Activated CD4-positive, alpha-beta memory T cell treated with anti-CD3 and anti-CD28 coated beads, Interleukin-2, amount 10 ng/mL, durations not matched to agents 7 days and 5 days (primary cell): Measurements from ENCODE around the gene PRSS57. TPM values are rescaled to one million over a fixed set of nuclear protein-coding genes. Genes with fewer than 3 reads are reported as not detected.

Experiments used
- CTCF ChIA-PET: fragments of 350-600 bp; sonication (Branson Sonifier 250); formaldehyde crosslinking; loops from one replicate; lab custom pipeline; 2021; ENCODE audit warnings: antibody characterized with exemption, inconsistent platforms; lab: Charles Lee
- POLR2A ChIA-PET: fragments of 350-600 bp; sonication (Branson Sonifier 250); formaldehyde crosslinking; loops from one replicate; lab custom pipeline; 2021; ENCODE audit warnings: antibody characterized with exemption; lab: Charles Lee
- DNase-seq: peaks from one replicate; pipeline ENCODE4 v3.0.0-alpha.2; 2020
- H3K27ac Mint-ChIP-seq: one replicate; pipeline ENCODE4 v1.8.0; 2021; ENCODE audit warnings: mild to moderate bottlenecking, mixed read lengths
- H3K27me3 Mint-ChIP-seq: one replicate; pipeline ENCODE4 v1.8.0; 2021; ENCODE audit warnings: mixed read lengths
- H3K36me3 Mint-ChIP-seq: one replicate; pipeline ENCODE4 v1.8.0; 2021; ENCODE audit warnings: low read depth, mixed read lengths
- H3K4me1 Mint-ChIP-seq: one replicate; pipeline ENCODE4 v1.8.0; 2021; ENCODE audit warnings: mixed read lengths
- H3K4me3 Mint-ChIP-seq: one replicate; pipeline ENCODE4 v1.8.0; 2021; ENCODE audit warnings: mild to moderate bottlenecking, mixed read lengths
- H3K9me3 Mint-ChIP-seq: one replicate; pipeline ENCODE4 v1.8.0; 2021; ENCODE audit warnings: mixed read lengths
- total RNA-seq, 2 experiments: library from RNA; stranded (reverse); gene quantifications; one replicate each; pipeline ENCODE4 v1.2.3, GENCODE V29; 2021

The PRSS57 gene
- total RNA-seq, 2 experiments from 2014 or later: not detected

DNA sequence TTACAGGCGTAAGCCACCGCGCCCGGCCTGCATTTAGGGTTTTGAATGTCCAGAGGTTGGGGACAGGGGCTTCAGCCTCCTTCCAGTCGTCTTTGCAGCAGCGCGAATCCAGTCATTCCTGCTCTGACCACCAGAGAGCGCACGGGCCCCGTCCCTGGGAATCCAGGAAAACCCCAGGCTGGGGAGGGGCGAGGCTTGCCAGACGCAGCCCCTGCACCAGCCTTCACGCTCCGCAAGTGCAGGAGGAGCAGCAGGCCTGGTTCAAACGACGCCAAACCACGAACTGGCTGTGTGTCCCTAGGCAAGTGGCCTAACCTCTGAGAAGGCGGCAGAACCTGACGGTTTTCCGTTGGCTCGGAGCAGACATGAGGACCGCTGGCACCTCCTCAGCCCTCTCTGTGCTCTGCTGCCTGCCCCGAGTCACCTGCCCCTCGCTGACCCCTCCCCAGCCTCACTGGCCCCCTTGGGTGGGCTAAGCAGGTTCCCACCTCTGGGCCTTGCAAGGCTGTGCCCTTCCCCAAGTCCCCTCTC is 30.3 kb downstream of the PRSS57 start:
- H3K9me3 Mint-ChIP-seq: no peaks in the 10 kb centered on the region
- H3K27ac Mint-ChIP-seq: peak overlapping the region; percentile 58
- peak; percentile 79 for DNase-seq
- H3K36me3 Mint-ChIP-seq: peaks cover 15% of the 10 kb centered on the region
- CTCF ChIA-PET: interaction anchor here (0.7 to 1.0 kb wide), 2 partner anchors 10 to 69 kb away, joined by 3 to 7 read pairs; no protein-coding TSS in a partner anchor
- POLR2A ChIA-PET: no interaction called here
- peaks cover 8% of the 10 kb centered on the region for H3K27me3 Mint-ChIP-seq
- H3K4me3 Mint-ChIP-seq: peak overlapping the region; percentile 32
- H3K4me1 Mint-ChIP-seq: peaks cover 31% of the 10 kb centered on the region

DNA sequence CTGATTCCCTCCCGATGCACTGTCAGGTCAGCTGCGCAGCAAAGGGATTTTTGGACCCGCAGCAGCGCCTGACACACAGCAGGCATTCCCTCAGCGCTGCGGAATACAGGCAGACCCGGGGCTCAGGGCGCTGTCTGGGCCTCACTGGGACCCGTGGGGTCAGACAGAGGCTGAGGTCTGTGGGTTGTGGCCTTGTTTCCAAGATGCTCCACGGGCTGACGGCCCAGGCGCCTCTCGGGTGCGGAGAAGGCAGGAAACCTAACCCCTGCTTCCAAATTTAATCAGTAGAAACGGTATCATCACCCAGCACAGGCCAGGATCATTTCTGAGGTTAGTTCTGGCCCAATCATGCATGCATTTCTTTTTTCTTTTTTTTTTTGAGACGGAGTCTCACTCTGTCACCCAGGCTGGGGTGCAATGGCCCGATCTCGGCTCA is 31.6 kb downstream of the PRSS57 start:
- Mint-ChIP-seq H3K27me3 (peaks cover 4% of the 10 kb centered on the region), H3K27ac (peak overlapping the region; percentile 78), H3K4me3 (peak overlapping the region; percentile 65), H3K9me3 (no peaks in the 10 kb centered on the region), H3K36me3 (peaks cover 18% of the 10 kb centered on the region), H3K4me1 (peaks cover 41% of the 10 kb centered on the region)
- ChIA-PET POLR2A (interaction anchor here (0.6 to 1.5 kb wide), 14 partner anchors 12 to 230 kb away, joined by 3 to 11 read pairs (median 4); partner anchors contain the start of genes BSG, FSTL3, POLRMT and PTBP1), CTCF (interaction anchor here (1.0 to 1.4 kb wide), 3 partner anchors 17 to 71 kb away, joined by 3 to 8 read pairs (median 6); no protein-coding TSS in a partner anchor)
- no peak for DNase-seq

DNA sequence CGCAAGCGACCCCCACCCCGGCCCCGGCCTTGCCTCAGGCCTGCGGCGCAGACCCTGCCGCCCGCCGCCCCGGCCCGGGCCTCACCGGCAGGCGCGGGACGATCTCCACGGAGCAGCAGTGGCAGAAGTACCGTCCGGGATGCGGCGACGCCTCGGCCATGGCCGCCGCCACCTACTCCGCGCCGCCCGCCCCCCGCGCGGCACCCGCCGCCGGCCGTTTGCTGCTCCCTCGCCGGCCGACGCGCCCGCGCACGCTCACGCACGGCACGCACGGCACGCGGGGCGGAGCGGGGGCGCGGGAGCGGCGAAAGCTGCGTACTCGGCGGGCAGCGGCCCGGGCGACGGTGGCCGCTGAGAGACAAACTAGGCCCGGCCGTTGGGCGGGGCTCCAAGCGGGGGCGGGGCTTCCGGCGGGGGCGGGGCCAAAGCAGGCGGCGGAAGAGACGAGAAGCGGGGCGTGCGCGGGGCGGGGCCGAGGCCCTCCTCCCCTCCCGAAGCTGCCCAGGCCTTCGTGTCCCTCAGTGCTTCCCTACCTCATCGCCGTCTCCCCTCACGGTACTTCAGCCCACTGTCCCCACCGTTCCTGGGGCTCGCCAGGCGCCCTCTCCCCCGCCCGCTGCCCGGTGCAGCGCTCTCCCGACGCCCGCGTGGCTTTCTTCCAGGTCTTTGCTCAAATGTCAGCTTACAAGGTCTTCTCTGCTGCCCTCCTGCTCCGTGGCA is 32.1 kb downstream of the PRSS57 start, which contains the start of gene RNF126:
RNF126 (minus strand) TSS at position 253 of the 720 bp plus-strand sequence; CDS start at position 160, 93 bp downstream.
- H3K36me3 Mint-ChIP-seq: peaks cover 18% of the 10 kb centered on the region
- CTCF ChIA-PET: interaction anchor here (0.9 to 1.4 kb wide), 4 partner anchors 16 to 71 kb away, joined by 3 to 8 read pairs (median 4); no protein-coding TSS in a partner anchor

DNA sequence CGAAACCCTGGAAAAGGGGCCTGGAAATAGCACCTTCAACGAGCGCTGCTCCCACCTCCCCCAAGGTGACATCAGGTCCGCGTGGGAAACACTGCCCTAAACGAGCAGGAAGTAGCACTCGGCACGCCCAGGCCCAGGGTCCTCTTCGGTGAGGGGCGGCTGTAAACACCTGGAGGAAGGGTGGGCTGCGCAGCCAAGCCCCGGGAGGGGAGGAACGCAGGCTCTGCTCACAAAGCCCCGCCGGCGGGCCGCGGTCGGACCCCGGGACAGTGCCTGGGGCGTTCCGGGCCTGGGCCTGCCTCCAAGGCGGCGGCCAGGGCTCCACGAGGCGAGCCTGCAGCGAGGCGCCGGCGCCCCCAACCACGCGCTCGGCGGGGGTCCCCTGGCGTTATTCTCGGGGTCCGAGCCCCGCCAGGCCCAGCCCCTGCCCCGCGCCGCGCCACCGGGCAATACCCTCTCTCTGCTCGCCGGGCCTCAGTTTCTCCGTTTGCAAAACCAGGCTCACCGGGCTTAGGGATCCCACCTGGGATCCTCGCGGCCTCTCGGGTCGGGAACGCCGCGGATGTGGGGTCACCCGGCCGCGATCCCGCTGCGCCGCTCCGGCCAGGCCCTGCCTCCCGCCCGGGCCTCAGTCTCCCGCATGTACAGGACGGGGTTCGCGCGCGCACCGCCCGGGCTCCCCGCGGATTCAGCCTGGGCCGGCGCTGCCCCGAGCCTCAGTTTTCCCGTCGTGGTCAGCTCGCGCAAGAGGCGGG is 32.9 kb downstream of the PRSS57 start:
- Mint-ChIP-seq H3K27ac (peak overlapping the region; percentile 98), H3K9me3 (no peaks in the 10 kb centered on the region), H3K4me3 (peak overlapping the region; percentile 99), H3K4me1 (peaks cover 49% of the 10 kb centered on the region), H3K27me3 (no peaks in the 10 kb centered on the region), H3K36me3 (peaks cover 22% of the 10 kb centered on the region)
- ChIA-PET POLR2A (interaction anchor here (1.0 to 2.4 kb wide), 8 partner anchors 13 to 156 kb away, joined by 3 to 18 read pairs (median 8); partner anchors contain the start of genes FSTL3 and POLRMT), CTCF (interaction anchor here (0.9 to 1.4 kb wide), 4 partner anchors 17 to 72 kb away, joined by 3 to 8 read pairs (median 4); no protein-coding TSS in a partner anchor)
- peak; percentile 80 for DNase-seq

More for the DNA sequence above, 32.1 kb downstream of the PRSS57 start, which contains the start of gene RNF126:
- Mint-ChIP-seq H3K4me3 (peak within 1 kb of the TSS; percentile 99), H3K27me3 (peaks cover 2% of the 10 kb centered on the region), H3K9me3 (no peaks in the 10 kb centered on the region), H3K27ac (peak within 1 kb of the TSS; percentile 98), H3K4me1 (peaks cover 46% of the 10 kb centered on the region)
- POLR2A ChIA-PET: interaction anchor here (0.6 to 1.5 kb wide), 14 partner anchors 13 to 230 kb away, joined by 3 to 11 read pairs (median 4); partner anchors contain the start of genes BSG, FSTL3, POLRMT and PTBP1
- DNase-seq: peak; percentile 95

DNA sequence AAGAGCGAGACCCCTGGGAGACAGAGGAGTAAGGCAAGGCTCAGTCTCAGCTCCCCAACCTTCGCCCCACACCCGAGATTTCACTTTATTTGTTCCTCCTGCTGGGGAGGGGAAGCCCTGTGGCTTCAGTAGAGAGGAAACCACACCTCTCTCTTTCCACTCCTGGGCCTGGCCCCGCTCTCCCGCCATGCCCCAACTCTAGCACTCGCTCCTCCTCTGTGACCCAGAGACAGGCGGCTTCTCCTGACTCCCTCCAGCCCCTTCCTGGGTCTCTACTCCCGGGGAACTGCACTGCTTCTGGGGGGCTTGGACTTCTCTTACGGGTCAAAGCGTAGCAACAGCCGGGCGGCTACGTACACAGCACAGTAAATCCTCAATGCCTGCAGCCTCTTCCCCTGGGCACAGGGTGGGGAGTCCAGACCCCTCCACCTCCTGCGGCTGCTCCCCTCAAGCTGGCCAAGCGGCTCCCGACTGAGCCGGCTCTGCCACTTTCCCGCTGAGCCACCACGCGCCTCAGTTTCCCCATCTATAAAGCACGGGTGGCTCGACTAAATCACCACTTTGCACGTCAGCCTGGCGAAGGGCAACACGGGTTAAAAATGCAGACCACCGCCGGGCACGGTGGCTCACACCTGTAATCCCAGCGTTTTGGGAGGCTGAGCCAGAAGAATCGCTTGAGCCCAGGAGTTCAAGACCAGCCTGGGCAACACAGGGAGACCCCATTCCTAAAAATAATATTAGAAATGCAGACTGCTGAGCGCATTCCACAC is 33.6 kb downstream of the PRSS57 start:
- H3K9me3 Mint-ChIP-seq: no peaks in the 10 kb centered on the region
- peaks cover 22% of the 10 kb centered on the region for H3K36me3 Mint-ChIP-seq
- peak; percentile 80 for DNase-seq
- CTCF ChIA-PET: interaction anchor here (1.1 to 1.6 kb wide), 3 partner anchors 29 to 77 kb away, joined by 3 to 5 read pairs (median 3); no protein-coding TSS in a partner anchor
- peaks cover 53% of the 10 kb centered on the region for H3K4me1 Mint-ChIP-seq
- H3K27ac Mint-ChIP-seq: peak overlapping the region; percentile 98
- H3K4me3 Mint-ChIP-seq: peak overlapping the region; percentile 99
- POLR2A ChIA-PET: interaction anchor here (0.6 to 2.8 kb wide), 14 partner anchors 17 to 747 kb away, joined by 3 to 18 read pairs (median 3); partner anchors contain the start of genes BSG and POLRMT
- H3K27me3 Mint-ChIP-seq: no peaks in the 10 kb centered on the region

DNA sequence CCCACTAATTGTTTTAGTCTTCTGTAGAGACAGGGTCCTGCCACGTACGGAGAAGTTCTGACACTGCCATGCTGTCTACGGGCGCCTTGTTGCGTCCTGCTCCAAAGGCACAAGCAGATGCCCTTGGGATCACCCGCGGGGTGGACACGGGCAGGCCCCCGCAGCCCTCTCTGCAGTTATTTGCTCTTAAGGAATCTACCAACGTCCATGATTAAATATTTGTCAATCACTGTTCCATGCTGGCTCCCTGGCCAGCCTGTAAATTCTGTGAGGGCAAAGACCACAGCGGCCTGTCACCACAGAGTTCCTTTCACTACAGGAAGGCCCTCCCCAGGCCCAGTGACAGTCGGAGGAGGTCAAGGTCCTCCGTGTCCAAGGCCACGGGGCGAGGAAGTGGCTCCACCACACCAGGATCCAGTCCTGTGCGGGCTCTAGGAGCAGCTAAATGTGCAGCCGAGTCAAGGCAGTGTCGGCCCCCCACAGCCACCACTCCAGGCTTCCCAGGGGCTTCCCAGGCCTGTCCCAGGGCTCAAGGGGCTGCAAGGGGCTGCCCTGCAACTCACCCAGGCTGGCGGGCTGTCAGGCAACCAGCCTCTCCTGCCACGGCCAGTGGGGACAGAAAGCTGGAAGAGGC is 34.3 kb downstream of the PRSS57 start:
- Mint-ChIP-seq H3K36me3 (peaks cover 28% of the 10 kb centered on the region), H3K4me1 (peaks cover 58% of the 10 kb centered on the region), H3K9me3 (no peaks in the 10 kb centered on the region), H3K27ac (peak overlapping the region; percentile 98), H3K4me3 (peak overlapping the region; percentile 99), H3K27me3 (no peaks in the 10 kb centered on the region)
- DNase-seq: no peak
- CTCF ChIA-PET: interaction anchor here (0.9 to 1.6 kb wide), 4 partner anchors 8 to 77 kb away, joined by 3 to 5 read pairs (median 3); no protein-coding TSS in a partner anchor
- POLR2A ChIA-PET: interaction anchor here (0.6 to 2.8 kb wide), 18 partner anchors 14 to 748 kb away, joined by 3 to 18 read pairs (median 3); partner anchors contain the start of genes BSG, CDC34, POLRMT and PTBP1

DNA sequence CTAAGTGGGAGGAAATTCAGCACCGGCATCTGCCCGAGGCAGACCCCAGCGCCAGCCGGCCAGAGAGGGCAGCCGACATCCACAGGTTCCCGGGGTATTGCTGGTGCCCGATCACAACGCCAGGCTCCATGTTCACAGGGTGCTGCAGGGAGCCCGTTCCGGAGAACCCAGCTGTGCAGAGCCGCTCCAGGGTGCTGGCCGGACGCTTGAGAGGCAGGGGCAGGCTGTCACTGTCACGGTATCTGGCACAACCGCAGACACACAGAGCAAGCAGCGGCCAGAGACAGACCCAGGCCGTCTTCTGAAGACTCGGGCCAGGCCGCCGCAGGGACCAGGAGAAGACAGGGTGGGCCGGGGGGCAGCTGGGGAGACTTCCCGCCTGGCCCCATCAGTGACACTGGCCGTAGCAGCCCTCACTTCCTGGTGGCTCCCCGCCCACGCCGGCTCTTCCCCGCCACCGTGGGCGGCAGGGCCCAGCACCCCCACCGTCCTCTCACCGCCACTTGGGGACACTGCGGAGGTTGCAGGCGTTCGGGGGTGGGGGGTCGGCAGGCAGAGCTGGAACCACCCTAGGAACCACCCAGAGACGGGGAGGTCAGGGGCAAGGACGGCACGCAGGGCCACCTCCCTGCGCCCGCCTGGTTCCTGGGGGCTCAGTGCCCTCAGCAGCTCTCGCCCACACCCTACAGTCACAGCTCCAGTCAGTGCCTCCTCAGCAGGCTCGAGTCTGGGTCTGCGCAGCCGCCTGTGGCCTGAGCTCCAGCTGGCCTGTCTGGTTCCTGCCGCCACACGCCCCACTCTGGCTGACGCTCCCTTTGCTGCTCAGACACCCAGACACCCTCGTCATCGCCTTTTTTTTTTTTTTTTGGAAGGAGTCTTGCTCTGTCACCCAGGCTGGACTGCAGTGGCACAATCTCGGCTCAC is 36.1 kb downstream of the PRSS57 start:
- Mint-ChIP-seq H3K27me3 (no peaks in the 10 kb centered on the region), H3K9me3 (no peaks in the 10 kb centered on the region), H3K4me3 (peak overlapping the region; percentile 99), H3K27ac (peak overlapping the region; percentile 98), H3K4me1 (peaks cover 55% of the 10 kb centered on the region), H3K36me3 (peaks cover 41% of the 10 kb centered on the region)
- POLR2A ChIA-PET: interaction anchor here (2.3 to 2.8 kb wide), 2 partner anchors 48 to 75 kb away, joined by 6 to 11 read pairs; no protein-coding TSS in a partner anchor
- CTCF ChIA-PET: no interaction called here
- DNase-seq: peak; percentile 32

DNA sequence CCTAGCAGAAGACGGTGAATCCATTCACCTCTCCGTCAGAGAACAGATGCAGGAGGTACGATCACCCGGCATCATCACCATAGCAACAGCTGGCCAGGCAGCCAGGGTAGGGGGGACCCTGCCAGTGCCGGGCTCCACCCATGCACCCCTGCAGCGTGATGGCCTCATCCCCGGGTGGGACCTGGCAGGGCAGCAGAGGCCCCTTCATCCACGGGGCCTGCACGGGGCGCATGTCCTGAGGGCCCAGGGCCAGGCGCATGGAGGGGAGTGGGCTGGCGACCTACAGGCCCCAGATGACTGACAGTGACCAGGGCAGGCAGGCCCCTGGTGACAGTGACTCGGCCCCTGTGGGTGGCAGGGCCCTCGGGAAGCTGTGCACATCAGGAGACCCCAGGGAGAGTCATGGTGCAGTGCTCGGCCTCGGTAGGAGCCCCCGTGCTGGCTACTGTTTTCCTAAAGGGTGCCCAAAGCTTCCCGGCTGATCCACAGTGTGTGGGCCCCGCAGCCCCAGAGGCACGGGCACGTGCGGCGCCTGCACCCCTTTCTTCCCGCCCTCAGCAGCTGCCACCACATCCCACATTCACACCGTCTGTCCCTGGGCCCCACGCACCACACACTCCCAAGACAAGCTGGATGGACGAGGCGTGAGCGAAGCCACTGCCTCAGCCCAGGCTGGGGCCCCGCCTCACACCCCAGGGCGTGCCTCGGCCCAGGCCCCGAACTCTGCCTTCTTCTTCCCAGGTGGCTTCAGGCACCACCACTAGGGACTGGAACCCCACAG is 37.0 kb downstream of the PRSS57 start:
- POLR2A ChIA-PET: no interaction called here
- CTCF ChIA-PET: no interaction called here

DNA sequence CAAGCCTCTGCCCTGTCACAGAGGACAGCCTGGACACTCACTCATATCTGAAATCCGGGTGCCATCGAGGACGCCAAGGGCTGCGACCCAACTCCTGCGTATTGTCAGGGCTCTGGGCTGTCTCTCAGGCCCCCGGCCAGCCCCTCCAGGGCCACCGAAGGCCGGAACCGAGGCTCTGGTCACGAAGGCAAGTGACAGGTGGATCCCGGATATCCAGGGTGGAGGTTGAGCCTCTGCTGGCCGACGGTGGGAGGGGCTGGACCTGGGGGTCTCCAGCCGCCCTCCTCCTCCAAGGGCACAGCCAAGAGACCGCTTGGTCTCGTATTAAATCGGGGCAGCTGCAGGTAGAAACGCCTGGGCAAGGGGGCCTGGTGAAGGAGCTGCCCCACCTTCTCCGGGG is 37.6 kb downstream of the PRSS57 start:
- Mint-ChIP-seq H3K27me3 (no peaks in the 10 kb centered on the region), H3K27ac (no peak overlapping the region), H3K4me1 (peaks cover 48% of the 10 kb centered on the region), H3K4me3 (no peak overlapping the region), H3K9me3 (no peaks in the 10 kb centered on the region), H3K36me3 (peaks cover 48% of the 10 kb centered on the region)
- POLR2A ChIA-PET: no interaction called here
- DNase-seq: no peak
- CTCF ChIA-PET: no interaction called here

More for the DNA sequence above, 37.0 kb downstream of the PRSS57 start:
- H3K36me3 Mint-ChIP-seq: peaks cover 45% of the 10 kb centered on the region
- H3K4me3 Mint-ChIP-seq: no peak overlapping the region
- no peaks in the 10 kb centered on the region for H3K27me3 Mint-ChIP-seq
- H3K9me3 Mint-ChIP-seq: no peaks in the 10 kb centered on the region
- H3K27ac Mint-ChIP-seq: no peak overlapping the region
- no peak for DNase-seq
- H3K4me1 Mint-ChIP-seq: peaks cover 48% of the 10 kb centered on the region
